ENCODE results near the gene TATDN3. TPM values are rescaled to one million over a fixed set of nuclear protein-coding genes. Genes with fewer than 3 reads are reported as not detected.

Gene TATDN3
- total RNA-seq, 2 experiments from 2014 or later = 35.4 to 52.5 TPM

DNA sequence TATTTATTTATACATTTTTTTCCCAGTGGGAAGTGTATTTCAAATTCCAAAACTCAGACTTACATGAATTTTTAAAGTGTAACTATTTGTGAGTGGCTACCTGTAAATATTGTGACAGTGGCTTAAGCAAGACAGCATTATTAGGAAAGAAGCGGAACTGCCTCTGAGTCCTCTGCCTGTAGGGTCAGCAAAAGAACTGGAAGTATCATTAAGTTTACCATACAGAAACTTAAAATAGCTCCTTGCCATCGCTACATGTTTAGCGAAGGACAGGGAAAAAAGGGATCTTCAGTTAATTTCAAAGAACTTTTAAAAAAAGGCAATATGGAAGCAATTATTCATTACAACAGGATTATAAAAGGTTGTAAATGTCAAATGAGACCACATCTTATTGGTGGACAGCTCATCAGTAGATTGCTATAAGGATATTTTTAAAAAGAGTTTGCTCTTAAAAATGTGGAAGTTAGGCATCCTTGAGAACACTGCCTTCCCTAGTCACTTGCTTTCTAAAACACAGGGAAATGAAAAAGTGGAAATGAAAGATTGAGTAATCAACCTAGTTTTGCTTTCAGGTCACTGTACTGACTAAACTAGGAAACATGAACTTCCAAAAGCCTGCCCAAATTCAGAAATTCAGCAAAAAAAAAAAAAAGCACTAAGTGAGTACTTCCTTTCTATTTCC, 39.3 kb upstream of the TATDN3 start:
- H2AFZ ChIP-seq (ENCODE audit: low read length) = no peak overlapping the region
- H3K27ac ChIP-seq (ENCODE audit: low read depth, low read length, poor library complexity, severe bottlenecking) = peak overlapping the region; percentile 65
- CTCF ChIA-PET (ENCODE audit: unreplicated experiment) = interaction anchor here (0.6 kb wide), 1 partner anchor 30 kb away, joined by 3 read pairs; no protein-coding TSS in a partner anchor
- no peaks in the 10 kb centered on the region for H3K9me3 ChIP-seq (ENCODE audit: low read length)
- intact Hi-C loops (cut with micrococcal nuclease; ENCODE audit: unreplicated experiment) = loop anchor here (5.0 kb wide), 2 partner anchors 40 to 245 kb away; partner anchors contain the start of genes NSL1 and TATDN3
- H3K36me3 ChIP-seq (ENCODE audit: insufficient read depth, low read length) = peaks cover 22% of the 10 kb centered on the region
- peak overlapping the region; percentile 50 for H3K4me2 ChIP-seq (ENCODE audit: low read length)
- peaks cover 7% of the 10 kb centered on the region; the same call in 1 of the 2 replicates for H4K20me1 ChIP-seq (ENCODE audit: insufficient read depth, low read length)
- peaks cover 50% of the 10 kb centered on the region; the same call in 1 of the 2 replicates for H3K79me2 ChIP-seq (ENCODE audit: insufficient read depth, low read depth, low read length)
- H3K4me1 ChIP-seq (ENCODE audit: insufficient read depth, low read length, poor library complexity, severe bottlenecking) = peaks cover 48% of the 10 kb centered on the region
- peak; percentile 14 for DNase-seq (ENCODE audit: low spot score)
- BruUV-seq (replicated peaks) = no TSS peak
- no peak overlapping the region for H3K4me3 ChIP-seq (ENCODE audit: low read depth, low read length, poor library complexity, severe bottlenecking)
- TF ChIP-seq EZH2phosphoT487 (IDR thresholded peaks at IDR 0.05; ENCODE audit: borderline replicate concordance, low read depth, low read length) = no peak
- TF ChIP-seq CTCF (conservative IDR thresholded peaks at IDR 0.05; ENCODE audit: low read length) = no peak
- POLR2A ChIA-PET = interaction anchor here (0.5 to 3.7 kb wide), 3 partner anchors 26 to 40 kb away, joined by 3 to 25 read pairs (median 3); partner anchors contain the start of genes NSL1 and TATDN3
- H3K9me2 ChIP-seq (ENCODE audit: insufficient read depth, low read length) = no peaks in the 10 kb centered on the region

DNA sequence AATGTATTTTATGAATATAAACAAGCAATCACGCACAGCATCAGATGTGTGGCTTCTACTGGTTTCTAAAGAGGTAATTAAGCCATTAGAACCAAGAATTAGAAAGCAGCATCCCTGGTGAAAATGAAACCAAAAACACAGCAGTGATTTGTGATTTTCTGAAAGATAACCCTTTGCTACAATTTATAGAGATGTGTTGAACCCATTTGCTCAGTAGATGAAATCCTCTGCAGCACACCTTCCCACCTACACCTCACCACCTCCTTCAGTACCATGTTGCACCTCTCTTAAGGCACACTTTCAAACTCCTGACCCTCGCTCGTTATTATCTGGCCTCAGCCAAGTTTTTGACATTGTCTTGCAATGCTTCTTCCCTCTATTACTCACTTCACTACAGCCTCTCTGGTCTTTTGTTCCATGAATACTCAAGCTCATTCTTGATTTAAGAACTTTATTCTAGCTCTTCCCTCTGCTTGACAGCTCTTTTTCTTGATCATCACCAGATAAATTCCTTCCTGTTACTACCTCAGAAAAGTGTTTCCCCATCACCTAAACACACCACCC, 38.7 kb upstream of the TATDN3 start:
- no peaks in the 10 kb centered on the region for H3K9me2 ChIP-seq (ENCODE audit: insufficient read depth, low read length)
- H2AFZ ChIP-seq (ENCODE audit: low read length) = no peak overlapping the region
- H3K79me2 ChIP-seq (ENCODE audit: insufficient read depth, low read depth, low read length) = peaks cover 51% of the 10 kb centered on the region; the same call in 1 of the 2 replicates
- H3K36me3 ChIP-seq (ENCODE audit: insufficient read depth, low read length) = peaks cover 23% of the 10 kb centered on the region
- no peaks in the 10 kb centered on the region for H3K9me3 ChIP-seq (ENCODE audit: low read length)
- CTCF ChIA-PET (ENCODE audit: unreplicated experiment) = interaction anchor here (0.6 kb wide), 1 partner anchor 29 kb away, joined by 3 read pairs; no protein-coding TSS in a partner anchor
- peak overlapping the region; percentile 65 for H3K27ac ChIP-seq (ENCODE audit: low read depth, low read length, poor library complexity, severe bottlenecking)
- no peak overlapping the region for H3K4me3 ChIP-seq (ENCODE audit: low read depth, low read length, poor library complexity, severe bottlenecking)
- peaks cover 7% of the 10 kb centered on the region; the same call in 1 of the 2 replicates for H4K20me1 ChIP-seq (ENCODE audit: insufficient read depth, low read length)
- H3K4me2 ChIP-seq (ENCODE audit: low read length) = peak overlapping the region; percentile 50
- DNase-seq (ENCODE audit: low spot score) = no peak
- BruUV-seq (replicated peaks) = no TSS peak
- H3K4me1 ChIP-seq (ENCODE audit: insufficient read depth, low read length, poor library complexity, severe bottlenecking) = peaks cover 48% of the 10 kb centered on the region
- intact Hi-C loops (cut with micrococcal nuclease; ENCODE audit: unreplicated experiment) = loop anchor here (5.0 kb wide), 2 partner anchors 39 to 244 kb away; partner anchors contain the start of genes NSL1 and TATDN3
- TF ChIP-seq EZH2phosphoT487 (IDR thresholded peaks at IDR 0.05; ENCODE audit: borderline replicate concordance, low read depth, low read length) (no peak), CTCF (conservative IDR thresholded peaks at IDR 0.05; ENCODE audit: low read length) (no peak)
- POLR2A ChIA-PET = interaction anchor here (0.5 to 3.7 kb wide), 7 partner anchors 11 to 357 kb away, joined by 3 to 25 read pairs (median 3); partner anchors contain the start of genes NSL1 and TATDN3

Data from OCI-LY7 (cell line).